Tongue (tissue), 2 donors: ENCODE data around the gene DPP7. TPM values are rescaled to one million over a fixed set of nuclear protein-coding genes. Genes with fewer than 3 reads are reported as not detected.
A peak's percentile ranks its signal among the peaks of the same experiment; 100 is the strongest.

Experiments used
- DNase-seq: peaks from one replicate; pipeline ENCODE4 v3.0.0-alpha.2; 2015
- total RNA-seq: library from RNA; depleted of rRNA; stranded (reverse); fragments of >200 nt; gene quantifications from one replicate; pipeline ENCODE4 v1.2.3, GENCODE V29; 2014

The DPP7 gene
- total RNA-seq, 1 donor from 2014 or later, result 22.8 TPM

DNA sequence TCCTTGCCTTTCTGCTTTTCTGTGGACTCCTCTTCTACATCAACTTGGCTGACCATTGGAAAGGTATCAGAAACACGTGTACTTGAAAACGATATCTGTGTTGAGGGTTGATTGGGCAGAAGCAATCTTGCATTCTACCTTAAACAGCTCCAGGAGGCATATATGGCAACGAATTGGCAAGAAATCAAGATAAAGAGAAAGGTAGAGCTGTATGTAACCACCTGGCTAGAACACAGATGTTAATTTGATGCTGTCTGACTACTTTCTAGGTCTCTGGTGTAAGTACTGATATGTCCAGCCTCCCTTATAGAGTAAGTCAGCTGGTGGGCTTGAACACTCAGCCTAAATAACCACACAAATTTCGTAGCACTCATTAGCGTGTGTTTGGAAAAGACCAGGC lies 26.4 kb downstream of the DPP7 start:
- no peak for DNase-seq

DNA sequence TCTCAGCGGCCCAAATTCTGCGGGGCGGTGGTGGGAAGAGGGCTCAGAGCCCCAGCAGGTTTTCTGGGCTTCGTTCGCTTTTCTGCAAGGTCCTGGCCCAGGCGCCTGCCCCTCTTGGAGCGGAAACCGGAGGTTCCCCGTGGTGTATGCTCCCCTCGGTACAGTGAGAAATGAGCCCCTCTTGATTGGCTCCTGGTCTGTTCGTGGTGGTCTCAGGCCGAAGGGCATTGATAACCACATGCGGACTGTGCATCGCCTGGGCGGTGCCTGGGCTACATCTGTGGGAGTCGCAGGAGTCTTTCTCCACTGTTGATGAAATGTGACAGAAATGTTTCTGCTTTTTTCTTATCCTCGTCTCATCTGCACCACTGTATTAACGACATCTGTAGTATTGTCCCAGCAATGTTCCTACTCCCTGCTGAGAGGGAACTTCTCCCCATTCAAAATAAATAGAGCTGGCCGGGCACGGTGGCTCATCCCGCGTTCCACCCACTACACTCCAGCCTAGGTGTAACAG lies 27.1 kb downstream of the DPP7 start:
- no peak for DNase-seq

DNA sequence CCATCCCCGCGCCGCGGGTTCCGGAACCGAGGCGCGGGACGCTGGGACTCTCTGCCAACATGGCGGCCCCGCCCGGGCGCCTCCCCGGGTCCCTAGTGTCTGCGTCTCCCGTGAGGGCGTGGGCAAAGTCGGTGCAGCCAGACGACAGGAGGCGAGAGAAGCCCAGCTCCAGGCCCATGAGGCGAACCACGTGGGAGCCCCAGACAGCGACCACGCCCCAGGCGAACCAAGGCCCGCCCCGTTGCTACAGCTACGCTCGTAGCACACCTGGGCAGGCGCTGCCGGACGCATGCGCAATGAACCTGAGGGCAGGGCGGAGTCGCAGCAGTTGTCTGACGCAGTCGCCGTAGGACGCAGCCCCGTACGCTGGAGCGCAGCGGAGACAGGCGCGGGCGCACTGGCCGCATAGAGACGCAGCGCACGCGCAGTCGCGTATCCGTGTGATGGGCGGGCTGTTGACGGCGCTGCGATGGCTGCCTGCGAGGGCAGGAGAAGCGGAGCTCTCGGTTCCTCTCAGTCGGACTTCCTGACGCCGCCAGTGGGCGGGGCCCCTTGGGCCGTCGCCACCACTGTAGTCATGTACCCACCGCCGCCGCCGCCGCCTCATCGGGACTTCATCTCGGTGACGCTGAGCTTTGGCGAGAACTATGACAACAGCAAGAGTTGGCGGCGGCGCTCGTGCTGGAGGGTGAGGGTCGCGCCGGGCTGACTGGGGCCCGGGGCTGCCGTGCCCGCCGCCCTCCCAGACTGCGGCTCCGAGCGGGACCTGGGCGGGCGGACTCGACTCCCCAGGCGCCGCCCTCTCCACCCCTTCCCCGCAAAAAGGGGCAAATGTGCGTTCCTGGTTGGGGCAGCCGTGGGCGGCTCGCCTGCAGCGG lies 27.8 kb downstream of the DPP7 start, which contains the start of gene MAN1B1:
Gene MAN1B1, plus strand, starts transcription at position 455 of the 878 bp plus-strand sequence. Its CDS starts 15 bp downstream, at position 470.
- peak; percentile 99 for DNase-seq

DNA sequence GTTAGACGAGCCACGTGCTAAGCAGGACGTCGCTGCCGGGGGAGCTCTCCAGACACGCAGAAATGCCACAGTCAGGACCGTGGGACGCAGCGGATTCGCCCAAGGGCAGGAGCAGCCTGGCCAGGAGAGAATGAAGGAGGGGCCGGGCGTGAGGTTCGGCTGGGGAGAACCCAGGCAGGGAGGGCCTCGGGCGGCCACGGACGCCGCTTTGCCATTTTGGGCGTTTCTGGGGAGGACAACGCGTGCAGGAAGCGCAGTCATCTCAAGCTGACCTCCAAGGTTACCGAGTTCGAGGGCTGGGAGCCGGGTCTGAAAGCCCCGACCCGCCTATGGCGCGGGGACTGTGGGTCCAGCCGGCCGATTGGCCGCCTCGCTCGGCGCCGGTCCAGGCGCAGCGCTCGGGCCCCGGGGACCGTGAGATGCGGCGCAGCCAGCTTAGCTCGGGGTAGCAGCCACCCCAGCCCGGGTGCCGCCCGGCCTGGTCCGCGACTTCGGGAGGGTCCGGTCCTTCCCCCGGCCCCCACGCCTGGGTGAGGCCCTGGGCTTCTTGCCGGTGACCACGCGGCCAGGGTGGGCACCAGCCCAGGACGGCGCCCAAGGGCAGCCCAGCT lies 28.5 kb downstream of the DPP7 start:
- DNase-seq, result peak; percentile 26

DNA sequence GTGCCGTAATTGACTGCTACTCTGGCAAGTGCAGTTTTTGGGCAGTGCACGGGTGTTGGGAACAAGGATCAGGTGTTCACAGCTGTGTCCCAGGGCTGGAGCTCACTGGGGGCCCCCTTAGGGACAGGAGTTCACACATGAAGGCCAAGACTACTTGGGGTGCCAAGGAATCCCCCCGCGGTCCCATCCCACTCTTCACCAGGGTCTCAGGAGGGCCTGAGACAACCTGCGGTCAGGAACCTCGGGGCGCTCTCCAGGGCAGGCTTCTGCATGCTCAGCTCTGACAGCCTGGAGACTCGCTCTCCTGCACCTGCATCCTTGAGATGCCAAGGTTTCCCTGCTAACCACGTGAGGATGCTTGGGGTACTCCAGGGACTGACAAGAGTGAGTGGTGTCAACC lies 30.0 kb downstream of the DPP7 start:
- DNase-seq, result no peak

DNA sequence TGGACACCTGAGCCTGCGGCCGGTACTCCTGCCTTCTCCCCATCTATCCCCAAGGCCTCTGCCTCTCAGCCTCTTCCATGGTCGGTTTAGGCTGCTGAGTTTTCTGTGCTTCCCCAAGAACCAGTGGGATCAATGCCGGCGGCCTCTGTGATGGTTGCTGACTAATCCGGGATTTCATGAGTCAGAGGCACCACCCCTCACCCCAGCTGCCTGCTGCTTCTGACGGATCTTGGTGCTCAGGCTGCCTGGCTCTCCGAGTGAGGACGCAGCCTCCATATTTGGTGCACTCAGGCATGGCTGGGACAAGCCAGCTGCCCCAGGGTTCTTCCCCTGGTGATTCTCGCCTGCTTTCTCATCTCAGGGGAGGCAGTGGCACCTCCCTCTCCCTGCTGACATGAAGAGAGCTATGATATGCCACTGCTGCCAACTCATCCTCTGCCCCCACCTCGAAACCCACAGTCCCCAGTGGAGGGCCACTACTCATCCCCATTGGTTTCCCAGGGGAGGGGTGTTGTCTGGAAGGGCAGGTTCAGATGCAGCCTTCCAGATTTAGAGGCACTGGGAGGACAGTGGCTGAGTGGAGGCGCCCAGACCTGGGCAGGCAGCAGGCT lies 31.0 kb downstream of the DPP7 start:
- peak; percentile 71 for DNase-seq

DNA sequence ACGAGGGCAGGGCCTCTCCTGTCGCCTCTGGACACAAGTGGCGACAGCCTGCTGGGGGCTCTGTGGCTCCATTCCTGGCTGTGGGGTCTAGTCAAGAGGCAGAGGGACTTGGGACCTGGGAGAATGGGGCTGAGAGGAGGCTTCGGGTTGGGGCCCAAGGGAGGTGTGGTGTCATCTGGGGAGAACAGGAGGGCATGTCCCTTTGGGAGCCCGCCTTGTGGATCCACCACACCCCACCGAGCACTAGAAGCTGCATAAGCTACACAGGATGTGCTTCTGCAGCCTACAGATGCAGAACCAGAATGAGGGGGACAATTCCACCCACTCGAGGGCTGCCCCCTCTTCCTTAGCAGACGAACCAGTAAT lies 31.6 kb downstream of the DPP7 start:
- no peak for DNase-seq

DNA sequence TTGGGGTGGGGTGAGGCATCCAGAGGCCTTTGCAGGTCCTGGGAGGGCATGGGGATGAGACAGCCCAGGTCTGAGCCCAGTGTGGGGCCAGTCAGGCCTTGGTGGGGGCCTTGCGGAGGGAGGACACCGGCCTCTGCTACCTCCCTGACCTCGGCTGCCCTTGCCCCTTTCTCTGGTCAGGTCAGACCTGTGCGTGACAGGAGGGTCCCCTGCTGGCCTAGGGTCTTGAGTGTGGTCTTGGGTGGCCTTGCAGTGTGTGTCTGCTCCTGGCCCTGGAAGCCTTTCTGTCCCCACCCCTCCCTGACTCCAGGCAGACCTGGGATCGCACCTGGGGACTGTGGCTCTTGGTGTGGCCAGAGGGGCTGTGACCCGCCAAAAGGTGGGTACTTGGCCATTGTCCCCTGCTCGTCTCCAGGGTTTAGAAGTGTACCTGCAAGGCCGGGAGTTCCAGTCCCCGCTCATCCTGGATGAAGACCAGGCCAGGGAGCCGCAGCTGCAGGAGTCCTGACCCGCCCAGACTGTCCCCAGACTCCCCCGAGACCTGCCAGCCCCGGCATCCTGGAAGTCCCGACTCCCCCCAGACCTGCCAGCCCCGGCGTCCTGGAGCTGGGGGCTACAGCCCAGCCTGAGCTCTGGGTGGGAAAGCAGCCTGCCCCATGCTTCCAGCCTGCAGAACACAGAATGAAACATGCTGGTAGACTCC lies 32.2 kb downstream of the DPP7 start:
- DNase-seq, result no peak

DNA sequence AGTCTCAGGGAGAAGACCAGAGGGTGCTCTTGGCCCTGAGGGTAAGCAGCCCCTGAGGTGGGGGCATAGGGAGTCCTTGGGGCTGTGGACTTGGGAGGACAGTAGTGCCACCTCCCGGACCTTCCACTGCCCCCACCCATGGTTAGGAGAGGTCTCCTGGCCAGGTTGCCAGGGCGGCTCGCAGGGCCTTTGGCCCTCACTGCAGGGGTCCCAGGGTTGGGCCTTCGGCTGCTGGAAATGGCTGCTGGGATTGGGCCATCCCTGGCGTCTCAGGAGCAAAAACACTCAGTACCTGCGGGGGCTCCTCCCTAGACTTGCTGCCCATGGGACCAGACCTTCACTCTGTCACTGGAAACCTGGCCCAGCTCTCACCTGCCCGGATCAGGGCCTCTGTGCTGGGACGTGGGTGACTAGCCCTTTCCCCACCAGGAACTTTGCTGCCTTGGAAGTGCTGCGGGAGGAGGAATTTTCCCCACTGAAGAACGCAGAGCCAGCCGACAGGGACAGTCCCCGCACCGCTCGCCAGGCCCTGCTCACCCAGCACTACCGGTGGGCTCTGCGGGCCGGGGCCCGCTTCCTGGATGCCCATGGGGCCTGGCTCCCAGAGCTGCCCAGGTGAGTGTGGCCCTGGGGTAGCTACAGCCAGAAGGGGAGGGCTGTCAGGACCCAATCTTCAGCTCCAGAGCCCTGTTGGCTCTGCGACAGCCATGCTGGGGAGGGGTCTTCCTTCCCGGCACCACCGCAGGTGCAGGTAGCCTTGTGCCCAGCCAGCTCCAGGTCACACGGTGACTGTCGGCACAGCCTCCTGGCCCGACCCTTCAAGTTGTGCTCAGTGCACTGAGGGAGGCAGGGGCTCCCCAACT lies 34.0 kb downstream of the DPP7 start:
- no peak for DNase-seq

DNA sequence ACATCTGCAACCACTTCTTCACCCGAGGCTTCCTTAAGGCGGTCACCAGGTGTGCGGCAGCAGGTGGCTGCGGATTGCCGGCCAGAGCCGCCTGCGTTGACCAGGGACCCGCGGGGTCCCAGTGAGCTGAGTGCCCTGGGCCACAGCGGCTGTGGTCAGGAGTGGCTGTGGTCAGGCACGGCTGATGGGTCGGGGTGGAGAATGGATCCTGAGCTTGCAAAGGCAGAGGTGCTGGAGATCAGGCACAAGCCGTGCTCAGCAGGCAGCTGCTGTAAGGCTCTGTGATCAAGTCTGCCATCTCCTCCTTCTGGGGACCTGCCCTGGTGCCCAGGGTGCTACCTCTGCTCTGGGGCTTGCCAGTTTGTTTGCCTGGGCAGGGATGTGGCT lies 35.1 kb downstream of the DPP7 start:
- DNase-seq, result no peak

DNA sequence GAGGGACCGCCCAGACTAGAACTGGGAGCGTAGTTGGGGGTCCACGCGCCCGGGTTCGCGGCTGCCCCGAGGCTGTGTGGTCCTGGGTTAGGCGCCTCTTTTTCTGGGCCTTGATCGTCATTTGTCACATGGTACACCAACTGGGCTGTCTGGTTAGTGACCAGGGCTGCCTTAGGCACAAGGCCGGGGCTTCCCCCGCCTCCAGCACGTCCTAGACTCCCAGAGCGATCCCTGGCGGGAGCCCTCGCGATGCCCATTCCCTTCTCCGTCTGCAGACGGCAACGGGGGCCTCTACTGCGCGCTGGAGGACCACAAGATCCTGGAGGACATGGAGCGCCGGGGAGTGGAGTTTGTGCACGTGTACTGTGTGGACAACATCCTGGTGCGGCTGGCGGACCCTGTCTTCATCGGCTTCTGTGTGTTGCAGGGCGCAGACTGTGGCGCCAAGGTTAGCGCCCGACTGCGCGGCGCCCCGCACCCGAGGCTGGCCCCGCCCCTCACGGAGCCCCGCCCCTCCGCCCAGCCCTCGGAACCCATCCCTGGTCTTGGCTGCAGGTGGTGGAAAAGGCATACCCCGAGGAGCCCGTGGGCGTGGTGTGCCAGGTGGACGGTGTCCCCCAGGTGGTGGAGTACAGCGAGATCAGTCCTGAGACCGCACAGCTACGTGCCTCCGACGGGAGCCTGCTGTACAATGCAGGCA lies 35.7 kb downstream of the DPP7 start:
- no peak for DNase-seq

DNA sequence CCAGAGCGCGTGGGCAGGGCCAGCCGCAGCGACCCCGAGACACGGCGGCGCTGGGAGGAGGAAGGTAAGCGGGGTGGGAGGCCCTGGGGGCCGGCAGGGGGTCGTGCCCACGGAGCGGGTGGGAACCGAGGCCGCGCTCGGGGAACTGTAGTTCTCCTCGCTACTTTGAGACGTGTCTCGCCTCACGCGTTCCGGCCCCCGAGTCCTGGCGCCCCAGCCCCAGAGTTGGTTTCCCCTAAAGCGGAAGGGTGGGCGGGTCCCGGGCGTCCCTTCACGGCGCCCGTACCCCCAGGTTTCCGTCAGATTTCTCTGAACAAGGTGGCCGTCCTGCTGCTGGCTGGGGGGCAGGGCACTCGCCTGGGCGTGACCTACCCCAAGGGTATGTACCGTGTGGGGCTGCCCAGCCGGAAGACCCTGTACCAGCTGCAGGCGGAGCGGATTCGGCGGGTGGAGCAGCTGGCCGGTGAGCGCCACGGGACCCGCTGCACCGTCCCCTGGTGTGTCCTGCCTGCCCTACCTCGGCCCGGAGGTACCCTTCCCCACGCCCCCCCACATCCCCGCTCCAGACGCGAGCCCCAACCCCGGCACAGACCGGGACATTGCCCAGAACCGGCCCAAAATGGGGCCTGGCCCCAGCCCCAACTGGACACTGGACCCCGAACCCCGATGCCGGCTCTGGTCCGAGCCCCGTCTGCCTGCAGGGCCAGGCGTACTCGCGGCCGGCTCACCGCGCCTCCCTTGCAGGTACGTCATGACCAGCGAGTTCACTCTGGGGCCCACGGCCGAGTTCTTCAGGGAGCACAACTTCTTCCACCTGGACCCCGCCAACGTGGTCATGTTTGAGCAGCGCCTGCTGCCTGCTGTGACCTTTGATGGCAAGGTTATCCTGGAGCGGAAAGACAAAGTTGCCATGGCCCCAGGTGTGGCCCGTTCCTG lies 36.5 kb downstream of the DPP7 start:
- no peak for DNase-seq

DNA sequence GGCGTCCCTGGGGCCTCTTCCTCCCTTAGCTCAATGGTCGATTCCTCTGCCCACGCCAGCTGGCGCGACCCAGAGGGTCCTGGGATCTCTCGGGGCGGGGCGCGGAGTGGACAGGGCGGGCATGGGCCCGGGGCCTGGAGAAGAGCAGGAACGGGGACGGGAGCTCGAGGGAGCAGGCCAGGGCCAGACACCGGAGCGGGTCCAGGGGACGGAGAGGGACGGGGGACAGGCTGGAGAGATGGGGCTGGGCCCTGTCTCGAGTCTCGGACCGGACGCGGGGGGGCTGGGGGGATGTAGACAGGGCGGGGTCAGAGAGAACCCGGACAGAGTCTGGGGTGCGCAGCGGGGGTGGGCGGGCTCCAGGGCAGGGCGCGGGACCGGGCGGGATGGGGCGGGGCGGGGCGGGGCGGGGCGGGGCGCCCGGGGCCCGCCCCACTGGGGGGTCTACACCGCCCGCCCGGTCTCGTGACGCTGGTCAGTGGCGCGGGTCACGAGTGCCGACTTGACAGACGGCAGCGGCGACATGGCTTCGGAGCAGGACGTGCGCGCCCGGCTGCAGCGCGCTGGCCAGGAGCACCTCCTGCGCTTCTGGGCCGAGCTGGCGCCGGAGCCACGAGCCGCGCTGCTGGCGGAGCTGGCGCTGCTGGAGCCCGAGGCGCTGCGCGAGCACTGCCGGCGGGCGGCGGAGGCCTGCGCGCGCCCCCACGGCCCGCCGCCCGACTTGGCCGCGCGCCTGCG lies 37.4 kb downstream of the DPP7 start, which contains the start of gene UAP1L1:
Gene UAP1L1, plus strand, starts transcription at position 508 of the 738 bp plus-strand sequence. Its CDS starts 16 bp downstream, at position 524.
- peak; percentile 38 for DNase-seq

DNA sequence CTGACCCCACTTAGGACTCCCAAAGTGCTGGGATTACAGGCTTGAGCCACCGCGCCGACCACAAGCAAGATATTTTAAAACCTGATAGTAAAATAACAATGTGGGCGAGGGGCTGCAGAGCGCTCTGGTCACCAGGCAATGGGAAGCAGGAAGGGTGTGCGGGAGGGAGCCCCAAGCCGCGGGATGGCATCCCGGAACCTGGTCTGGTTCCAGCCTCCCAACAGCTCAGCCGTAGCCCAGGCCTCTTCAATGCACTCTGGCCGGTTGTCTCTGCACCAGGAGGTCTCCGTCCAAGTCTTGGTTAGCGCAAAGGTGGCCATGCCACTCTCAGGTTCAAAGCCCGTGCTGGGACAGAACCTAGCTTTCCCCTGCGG lies 37.9 kb downstream of the DPP7 start:
- DNase-seq, result no peak

DNA sequence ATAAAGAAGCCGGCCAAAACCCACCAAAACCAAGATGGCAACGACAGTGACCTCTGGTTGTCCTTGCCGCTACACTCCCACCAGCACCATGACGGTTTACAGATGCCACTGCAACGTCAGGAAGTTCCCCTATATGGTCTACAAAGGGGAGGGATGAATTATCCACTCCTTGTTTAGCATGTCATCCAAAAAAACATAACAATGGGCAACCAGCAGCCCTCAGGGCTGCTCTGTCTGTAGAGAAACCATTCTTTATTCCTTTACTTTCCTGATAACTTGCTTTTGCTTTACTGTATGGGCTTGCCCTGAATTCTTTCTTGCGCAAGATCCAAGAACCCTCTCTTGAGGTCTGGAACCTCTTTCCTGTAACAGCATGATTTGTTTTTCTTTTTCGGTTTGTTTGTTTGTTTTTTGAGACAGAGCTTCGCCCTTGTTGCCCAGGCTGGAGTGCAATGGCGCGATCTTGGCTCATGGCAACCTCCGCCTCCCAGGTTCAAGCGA lies 39.2 kb downstream of the DPP7 start:
- no peak for DNase-seq

DNA sequence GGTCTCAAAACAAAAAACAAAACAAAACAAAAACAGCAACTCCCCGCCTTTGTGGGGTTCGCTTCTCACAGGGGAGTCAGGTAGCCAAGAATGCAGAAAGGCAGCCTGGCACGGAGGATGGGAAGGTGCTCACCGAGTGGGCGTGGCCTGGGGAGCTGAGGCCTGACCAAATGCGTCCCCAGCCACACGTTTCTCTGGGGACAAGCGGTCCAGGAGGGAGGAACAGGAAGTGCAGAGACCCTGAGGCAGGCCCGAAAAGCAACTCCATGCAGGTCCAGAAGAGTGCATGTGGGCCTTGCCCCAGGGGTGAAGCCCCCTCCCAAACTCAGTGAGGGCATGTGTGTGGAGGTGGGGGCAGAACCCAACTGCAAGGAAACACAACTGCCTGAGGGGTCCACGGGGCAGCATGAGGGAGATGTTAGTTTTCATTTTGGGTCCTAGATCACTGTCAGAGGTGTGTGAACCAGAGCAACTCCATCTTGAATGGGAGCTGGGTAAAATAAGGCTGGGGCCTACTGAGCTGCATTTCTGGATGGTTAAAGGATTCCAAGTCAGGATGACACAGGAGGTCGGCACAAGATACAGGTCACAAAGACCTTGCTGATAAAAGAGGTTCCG lies 39.8 kb downstream of the DPP7 start:
- DNase-seq, result no peak

DNA sequence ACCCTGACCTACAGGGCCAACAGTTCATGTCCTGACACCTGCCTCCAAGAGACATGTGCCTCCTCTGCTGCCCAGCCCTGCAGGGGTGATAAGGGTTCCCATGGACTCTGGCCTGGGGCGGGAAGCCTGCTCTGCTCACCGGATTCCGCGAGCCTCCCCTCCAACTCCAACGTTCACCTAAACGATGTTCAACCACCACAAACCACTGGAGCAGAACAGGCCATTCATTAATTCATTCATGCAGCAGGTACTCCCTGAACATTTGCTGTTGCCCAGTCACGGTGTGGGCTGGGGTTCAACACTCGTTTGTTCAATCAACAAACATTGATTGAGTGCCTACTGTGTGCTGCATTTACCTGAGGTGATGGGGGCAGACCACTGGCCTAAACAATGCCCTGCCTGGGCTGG lies 40.5 kb downstream of the DPP7 start:
- no peak for DNase-seq

DNA sequence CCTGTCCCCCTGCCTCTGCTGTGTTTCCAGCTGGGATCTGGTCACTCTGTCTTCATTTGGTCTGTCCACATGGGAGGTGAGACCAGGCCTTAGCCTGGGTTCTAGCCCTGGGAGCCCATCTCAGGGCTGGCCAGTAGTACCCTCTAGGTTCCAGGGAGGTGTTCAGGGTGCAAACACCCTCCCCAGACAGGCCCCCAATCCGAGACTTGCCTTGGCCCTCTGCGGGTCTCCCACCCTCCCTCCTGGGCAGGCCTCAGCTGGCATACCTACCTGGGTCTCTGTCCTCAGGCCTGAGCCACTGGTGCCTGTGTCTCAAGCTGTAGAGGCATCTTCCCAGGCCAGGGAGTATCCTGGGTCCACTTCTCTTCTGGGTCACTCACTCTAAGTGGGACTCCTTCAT lies 43.3 kb downstream of the DPP7 start:
- DNase-seq, result no peak
